ENCODE results near the gene CPPED1.

DNA sequence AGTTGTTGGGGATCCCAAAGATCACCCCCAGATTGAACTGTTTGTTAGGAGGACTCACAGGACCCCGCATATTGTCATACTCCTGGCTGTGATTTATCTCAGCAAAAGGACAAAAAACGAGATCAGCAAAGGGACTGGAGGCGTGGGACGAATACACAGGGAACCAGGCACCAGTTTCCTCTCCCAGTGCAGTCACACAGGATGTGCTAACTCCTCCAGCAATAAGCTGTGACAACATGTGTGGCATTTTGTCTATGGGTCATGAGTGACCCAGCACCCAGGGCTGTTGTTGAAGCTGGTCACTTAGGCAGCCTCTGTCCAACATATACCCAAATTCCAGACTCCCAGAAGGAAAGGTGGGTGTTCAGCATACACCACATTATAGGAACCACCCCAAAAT, 60.9 kb downstream of the CPPED1 start:
- TF ChIP-seq CTCF (conservative IDR thresholded peaks at IDR 0.05; ENCODE audit: low read depth in 2 of 2) (no peak), REST (IDR thresholded peaks at IDR 0.05; ENCODE audit: unreplicated experiment) (no peak), EZH2 (IDR thresholded peaks at IDR 0.05; ENCODE audit: low read depth, unreplicated experiment) (no peak), POLR2AphosphoS5 (IDR thresholded peaks at IDR 0.05; ENCODE audit: low read depth) (no peak), EZH2phosphoT487 (IDR thresholded peaks at IDR 0.05; ENCODE audit: unreplicated experiment) (no peak), STAT1 (IDR thresholded peaks at IDR 0.05; ENCODE audit: unreplicated experiment) (no peak), ZNF114 (CRISPR knock-in tag; IDR thresholded peaks at IDR 0.05) (no peak), JUNB (IDR thresholded peaks at IDR 0.05; ENCODE audit: unreplicated experiment) (no peak), CREB1 (CRISPR knock-in tag; IDR thresholded peaks at IDR 0.05; ENCODE audit: low read depth) (no peak)
- TF ChIP-seq, protein P1, sequence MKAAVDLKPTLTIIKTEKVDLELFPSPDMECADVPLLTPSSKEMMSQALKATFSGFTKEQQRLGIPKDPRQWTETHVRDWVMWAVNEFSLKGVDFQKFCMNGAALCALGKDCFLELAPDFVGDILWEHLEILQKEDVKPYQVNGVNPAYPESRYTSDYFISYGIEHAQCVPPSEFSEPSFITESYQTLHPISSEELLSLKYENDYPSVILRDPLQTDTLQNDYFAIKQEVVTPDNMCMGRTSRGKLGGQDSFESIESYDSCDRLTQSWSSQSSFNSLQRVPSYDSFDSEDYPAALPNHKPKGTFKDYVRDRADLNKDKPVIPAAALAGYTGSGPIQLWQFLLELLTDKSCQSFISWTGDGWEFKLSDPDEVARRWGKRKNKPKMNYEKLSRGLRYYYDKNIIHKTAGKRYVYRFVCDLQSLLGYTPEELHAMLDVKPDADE (IDR thresholded peaks at IDR 0.05) = no peak

Data from GM23338 (cell line).